Activated naive CD4-positive, alpha-beta T cell treated with Interleukin-2 at 50 U/mL for 16 hours (primary cell): ENCODE data around the gene SGK1.

Source experiments
- DNase-seq: peaks from one replicate; pipeline ENCODE4 v3.0.0-alpha.2; 2020

The SGK1 gene

GRCh38 chr6:134317471-134318131 is at the start of gene SGK1:
TSS of gene SGK1 (minus strand) at chr6:134318112. CDS start at chr6:134317460, 652 bp downstream.
- DNase-seq, result peak; percentile 19

GRCh38 chr6:134363323-134364039 is 45.6 kb upstream of the SGK1 start:
- DNase-seq, result no peak

GRCh38 chr6:134361011-134361410 is 43.1 kb upstream of the SGK1 start:
- DNase-seq, result no peak

GRCh38 chr6:134359302-134359701 is 41.4 kb upstream of the SGK1 start:
- DNase-seq, result no peak

- DNase-seq, result no peak
Measured at GRCh38 chr6:134358320-134358719, 40.4 kb upstream of the SGK1 start.

GRCh38 chr6:134357022-134357487 is 39.1 kb upstream of the SGK1 start:
- no peak for DNase-seq

GRCh38 chr6:134356405-134356804 is 38.5 kb upstream of the SGK1 start:
- DNase-seq, result no peak

GRCh38 chr6:134352786-134353480 is 35.0 kb upstream of the SGK1 start:
- DNase-seq, result peak; percentile 19

GRCh38 chr6:134351615-134352474 is 33.9 kb upstream of the SGK1 start:
- no peak for DNase-seq

- no peak for DNase-seq
Measured at GRCh38 chr6:134347885-134348805, 30.2 kb upstream of the SGK1 start.

- no peak for DNase-seq
Measured at GRCh38 chr6:134346932-134347545, 29.1 kb upstream of the SGK1 start.

GRCh38 chr6:134345789-134346188 is 27.9 kb upstream of the SGK1 start:
- DNase-seq, result no peak

GRCh38 chr6:134343066-134343465 is 25.2 kb upstream of the SGK1 start:
- no peak for DNase-seq

GRCh38 chr6:134341999-134342567 is 24.2 kb upstream of the SGK1 start:
- no peak for DNase-seq

GRCh38 chr6:134340179-134340975 is 22.5 kb upstream of the SGK1 start:
- DNase-seq, result no peak

GRCh38 chr6:134339216-134339615 is 21.3 kb upstream of the SGK1 start:
- no peak for DNase-seq

- no peak for DNase-seq
Measured at GRCh38 chr6:134331256-134331655, 13.3 kb upstream of the SGK1 start.

GRCh38 chr6:134330555-134330954 is 12.6 kb upstream of the SGK1 start:
- no peak for DNase-seq

- no peak for DNase-seq
Measured at GRCh38 chr6:134328792-134329191, 10.9 kb upstream of the SGK1 start.

- DNase-seq, result no peak
Measured at GRCh38 chr6:134328138-134328537, 10.2 kb upstream of the SGK1 start.
